ENCODE measurements around the gene HDAC4.

DNA sequence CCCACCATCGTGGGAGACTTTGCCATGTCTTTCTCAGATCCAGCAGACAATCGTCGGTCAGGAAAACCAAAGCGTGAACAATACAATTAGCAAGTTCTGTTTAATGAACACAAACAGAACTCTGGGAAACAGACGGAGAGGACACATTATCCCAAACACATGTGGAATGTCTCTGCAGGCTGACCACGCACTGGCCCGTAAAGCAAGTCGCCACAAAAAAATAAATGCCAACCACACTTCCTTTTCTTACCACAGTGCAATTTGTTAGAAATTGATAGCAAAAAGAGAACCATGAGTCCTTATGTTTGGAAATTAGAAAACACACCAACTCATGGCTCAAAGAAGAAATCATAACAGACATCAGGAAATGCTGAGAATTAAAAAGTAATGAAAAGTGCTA, 342.1 kb downstream of the HDAC4 start:
- TF ChIP-seq, protein P1, sequence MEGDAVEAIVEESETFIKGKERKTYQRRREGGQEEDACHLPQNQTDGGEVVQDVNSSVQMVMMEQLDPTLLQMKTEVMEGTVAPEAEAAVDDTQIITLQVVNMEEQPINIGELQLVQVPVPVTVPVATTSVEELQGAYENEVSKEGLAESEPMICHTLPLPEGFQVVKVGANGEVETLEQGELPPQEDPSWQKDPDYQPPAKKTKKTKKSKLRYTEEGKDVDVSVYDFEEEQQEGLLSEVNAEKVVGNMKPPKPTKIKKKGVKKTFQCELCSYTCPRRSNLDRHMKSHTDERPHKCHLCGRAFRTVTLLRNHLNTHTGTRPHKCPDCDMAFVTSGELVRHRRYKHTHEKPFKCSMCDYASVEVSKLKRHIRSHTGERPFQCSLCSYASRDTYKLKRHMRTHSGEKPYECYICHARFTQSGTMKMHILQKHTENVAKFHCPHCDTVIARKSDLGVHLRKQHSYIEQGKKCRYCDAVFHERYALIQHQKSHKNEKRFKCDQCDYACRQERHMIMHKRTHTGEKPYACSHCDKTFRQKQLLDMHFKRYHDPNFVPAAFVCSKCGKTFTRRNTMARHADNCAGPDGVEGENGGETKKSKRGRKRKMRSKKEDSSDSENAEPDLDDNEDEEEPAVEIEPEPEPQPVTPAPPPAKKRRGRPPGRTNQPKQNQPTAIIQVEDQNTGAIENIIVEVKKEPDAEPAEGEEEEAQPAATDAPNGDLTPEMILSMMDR (conservative IDR thresholded peaks at IDR 0.05; ENCODE audit: low read depth in 2 of 2): no peak
- TF ChIP-seq EZH2 (IDR thresholded peaks at IDR 0.05; ENCODE audit: low read depth, unreplicated experiment): no peak
- no peak for TF ChIP-seq EZH2phosphoT487 (IDR thresholded peaks at IDR 0.05; ENCODE audit: unreplicated experiment)
- TF ChIP-seq POLR2AphosphoS5 (IDR thresholded peaks at IDR 0.05; ENCODE audit: low read depth): no peak
- no peak for TF ChIP-seq REST (IDR thresholded peaks at IDR 0.05; ENCODE audit: unreplicated experiment)

Measured in GM23338 (cell line).